Epidermal melanocyte (primary cell): ENCODE measurements around the gene TCF21.

Experiments
- DNase-seq: peaks from one replicate; pipeline ENCODE4 v3.0.0; 2011; ENCODE audit warnings: low spot score; ENCODE audit not compliant: insufficient read length

Gene TCF21

GRCh38 chr6:133889557-133890403 is 867 bp downstream of the TCF21 start:
- DNase-seq, result no peak

GRCh38 chr6:133890711-133891148 is 1.8 kb downstream of the TCF21 start:
- no peak for DNase-seq

- no peak for DNase-seq
Observed at GRCh38 chr6:133891149-133891926, 2.4 kb downstream of the TCF21 start.

GRCh38 chr6:133891927-133892812 is 3.3 kb downstream of the TCF21 start:
- no peak for DNase-seq

- DNase-seq, result no peak
Observed at GRCh38 chr6:133892813-133893691, 4.1 kb downstream of the TCF21 start.

- no peak for DNase-seq
Observed at GRCh38 chr6:133893946-133894345, 5.0 kb downstream of the TCF21 start.

- no peak for DNase-seq
Observed at GRCh38 chr6:133894369-133894768, 5.5 kb downstream of the TCF21 start.

GRCh38 chr6:133894795-133895358 is 6.0 kb downstream of the TCF21 start:
- no peak for DNase-seq

GRCh38 chr6:133895573-133896343 is 6.8 kb downstream of the TCF21 start:
- no peak for DNase-seq

- no peak for DNase-seq
Observed at GRCh38 chr6:133896344-133896721, 7.4 kb downstream of the TCF21 start.

GRCh38 chr6:133898263-133898662 is 9.3 kb downstream of the TCF21 start:
- DNase-seq, result no peak

GRCh38 chr6:133899556-133899955 is 10.6 kb downstream of the TCF21 start:
- DNase-seq, result no peak

GRCh38 chr6:133903855-133904254 is 14.9 kb downstream of the TCF21 start:
- no peak for DNase-seq

GRCh38 chr6:133906050-133906449 is 17.1 kb downstream of the TCF21 start:
- no peak for DNase-seq

- peak; percentile 24 for DNase-seq
Observed at GRCh38 chr6:133916650-133917151, 27.8 kb downstream of the TCF21 start.

GRCh38 chr6:133917781-133918180 is 28.9 kb downstream of the TCF21 start:
- DNase-seq, result no peak

- DNase-seq, result no peak
Observed at GRCh38 chr6:133918208-133918930, 29.5 kb downstream of the TCF21 start.

- no peak for DNase-seq
Observed at GRCh38 chr6:133919362-133919761, 30.4 kb downstream of the TCF21 start.
